ENCODE results near the gene RDH16. TPM values are rescaled to one million over a fixed set of nuclear protein-coding genes. Genes with fewer than 3 reads are reported as not detected.

The RDH16 gene
- total and polyA plus RNA-seq, 4 donors: 12.9 to 382 (median 219) TPM

DNA sequence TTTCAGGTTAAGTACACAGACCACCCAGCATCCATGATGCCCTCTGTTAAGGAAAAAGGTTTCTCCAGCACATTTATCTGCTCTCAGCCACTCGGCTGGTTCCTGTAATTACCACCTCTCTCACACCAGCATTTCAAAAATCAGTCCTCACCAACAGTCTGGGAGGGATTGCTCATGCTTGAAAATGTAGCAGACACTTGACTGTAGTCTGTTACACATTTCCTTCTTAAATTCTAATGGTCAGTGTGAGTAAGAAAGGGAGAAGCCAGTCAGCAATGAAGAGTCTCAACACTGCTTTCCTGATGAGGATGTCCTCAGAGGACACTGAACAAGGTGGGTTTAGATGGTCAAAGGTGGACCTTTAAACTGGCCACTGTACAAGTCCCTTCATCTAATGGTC, 43.0 kb upstream of the RDH16 start:
- no peak for DNase-seq (ENCODE audit: low spot score)
- peaks cover 13 to 56% (median 44%) of the 10 kb centered on the region in 4 donors for H3K4me1 ChIP-seq (ENCODE audit: control insufficient read depth in 4 of 4, insufficient read depth in 4 of 4, low read length in 3 of 4)
- no peak overlapping the region for H3K9ac ChIP-seq (ENCODE audit: low read depth in 1 of 2, low read length in 2 of 2)
- peaks cover 7 to 13% (median 10%) of the 10 kb centered on the region in 4 donors for H3K36me3 ChIP-seq (ENCODE audit: control insufficient read depth in 4 of 4, insufficient read depth in 3 of 4, low read depth in 1 of 4, low read length in 3 of 4)
- TF ChIP-seq FOXA2 (IDR thresholded peaks at IDR 0.05) (no peak), GABPA (IDR thresholded peaks at IDR 0.05 in 1 of 2, conservative IDR thresholded peaks at IDR 0.05 in 1 of 2) (no peak), SP1 (IDR thresholded peaks at IDR 0.05) (no peak), NR2F2 (IDR thresholded peaks at IDR 0.05) (no peak), FOXA1 (IDR thresholded peaks at IDR 0.05) (no peak), EGR1 (IDR thresholded peaks at IDR 0.05; ENCODE audit: low read depth in 2 of 2) (no peak), RXRA (IDR thresholded peaks at IDR 0.05) (no peak), YY1 (IDR thresholded peaks at IDR 0.05) (no peak), RAD21 (IDR thresholded peaks at IDR 0.05) (no peak), HNF4G (IDR thresholded peaks at IDR 0.05) (no peak), JUND (IDR thresholded peaks at IDR 0.05) (no peak), HNF4A (conservative IDR thresholded peaks at IDR 0.05) (no peak)
- TF ChIP-seq, protein P1, sequence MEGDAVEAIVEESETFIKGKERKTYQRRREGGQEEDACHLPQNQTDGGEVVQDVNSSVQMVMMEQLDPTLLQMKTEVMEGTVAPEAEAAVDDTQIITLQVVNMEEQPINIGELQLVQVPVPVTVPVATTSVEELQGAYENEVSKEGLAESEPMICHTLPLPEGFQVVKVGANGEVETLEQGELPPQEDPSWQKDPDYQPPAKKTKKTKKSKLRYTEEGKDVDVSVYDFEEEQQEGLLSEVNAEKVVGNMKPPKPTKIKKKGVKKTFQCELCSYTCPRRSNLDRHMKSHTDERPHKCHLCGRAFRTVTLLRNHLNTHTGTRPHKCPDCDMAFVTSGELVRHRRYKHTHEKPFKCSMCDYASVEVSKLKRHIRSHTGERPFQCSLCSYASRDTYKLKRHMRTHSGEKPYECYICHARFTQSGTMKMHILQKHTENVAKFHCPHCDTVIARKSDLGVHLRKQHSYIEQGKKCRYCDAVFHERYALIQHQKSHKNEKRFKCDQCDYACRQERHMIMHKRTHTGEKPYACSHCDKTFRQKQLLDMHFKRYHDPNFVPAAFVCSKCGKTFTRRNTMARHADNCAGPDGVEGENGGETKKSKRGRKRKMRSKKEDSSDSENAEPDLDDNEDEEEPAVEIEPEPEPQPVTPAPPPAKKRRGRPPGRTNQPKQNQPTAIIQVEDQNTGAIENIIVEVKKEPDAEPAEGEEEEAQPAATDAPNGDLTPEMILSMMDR (IDR thresholded peaks at IDR 0.05; ENCODE audit: low read depth, low read length, missing input control): no peak
- TF ChIP-seq, protein P2, sequence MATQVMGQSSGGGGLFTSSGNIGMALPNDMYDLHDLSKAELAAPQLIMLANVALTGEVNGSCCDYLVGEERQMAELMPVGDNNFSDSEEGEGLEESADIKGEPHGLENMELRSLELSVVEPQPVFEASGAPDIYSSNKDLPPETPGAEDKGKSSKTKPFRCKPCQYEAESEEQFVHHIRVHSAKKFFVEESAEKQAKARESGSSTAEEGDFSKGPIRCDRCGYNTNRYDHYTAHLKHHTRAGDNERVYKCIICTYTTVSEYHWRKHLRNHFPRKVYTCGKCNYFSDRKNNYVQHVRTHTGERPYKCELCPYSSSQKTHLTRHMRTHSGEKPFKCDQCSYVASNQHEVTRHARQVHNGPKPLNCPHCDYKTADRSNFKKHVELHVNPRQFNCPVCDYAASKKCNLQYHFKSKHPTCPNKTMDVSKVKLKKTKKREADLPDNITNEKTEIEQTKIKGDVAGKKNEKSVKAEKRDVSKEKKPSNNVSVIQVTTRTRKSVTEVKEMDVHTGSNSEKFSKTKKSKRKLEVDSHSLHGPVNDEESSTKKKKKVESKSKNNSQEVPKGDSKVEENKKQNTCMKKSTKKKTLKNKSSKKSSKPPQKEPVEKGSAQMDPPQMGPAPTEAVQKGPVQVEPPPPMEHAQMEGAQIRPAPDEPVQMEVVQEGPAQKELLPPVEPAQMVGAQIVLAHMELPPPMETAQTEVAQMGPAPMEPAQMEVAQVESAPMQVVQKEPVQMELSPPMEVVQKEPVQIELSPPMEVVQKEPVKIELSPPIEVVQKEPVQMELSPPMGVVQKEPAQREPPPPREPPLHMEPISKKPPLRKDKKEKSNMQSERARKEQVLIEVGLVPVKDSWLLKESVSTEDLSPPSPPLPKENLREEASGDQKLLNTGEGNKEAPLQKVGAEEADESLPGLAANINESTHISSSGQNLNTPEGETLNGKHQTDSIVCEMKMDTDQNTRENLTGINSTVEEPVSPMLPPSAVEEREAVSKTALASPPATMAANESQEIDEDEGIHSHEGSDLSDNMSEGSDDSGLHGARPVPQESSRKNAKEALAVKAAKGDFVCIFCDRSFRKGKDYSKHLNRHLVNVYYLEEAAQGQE (IDR thresholded peaks at IDR 0.05): no peak
- TF ChIP-seq, protein P3, sequence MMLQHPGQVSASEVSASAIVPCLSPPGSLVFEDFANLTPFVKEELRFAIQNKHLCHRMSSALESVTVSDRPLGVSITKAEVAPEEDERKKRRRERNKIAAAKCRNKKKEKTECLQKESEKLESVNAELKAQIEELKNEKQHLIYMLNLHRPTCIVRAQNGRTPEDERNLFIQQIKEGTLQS (IDR thresholded peaks at IDR 0.05): no peak
- no peaks in the 10 kb centered on the region for H3K9me3 ChIP-seq (ENCODE audit: control insufficient read depth in 4 of 4, low read length in 3 of 4)
- 81% methylated on average over 1 of the region's 1 CpG for WGBS
- H3K27ac ChIP-seq (ENCODE audit: low read depth in 1 of 2, low read length in 2 of 2): no peak overlapping the region
- H3K27me3 ChIP-seq (ENCODE audit: control insufficient read depth in 4 of 4, insufficient read depth in 4 of 4, low read length in 3 of 4): no peaks in the 10 kb centered on the region
- H3K4me3 ChIP-seq (ENCODE audit: low read depth in 1 of 3, low read length in 3 of 3): no peak overlapping the region

DNA sequence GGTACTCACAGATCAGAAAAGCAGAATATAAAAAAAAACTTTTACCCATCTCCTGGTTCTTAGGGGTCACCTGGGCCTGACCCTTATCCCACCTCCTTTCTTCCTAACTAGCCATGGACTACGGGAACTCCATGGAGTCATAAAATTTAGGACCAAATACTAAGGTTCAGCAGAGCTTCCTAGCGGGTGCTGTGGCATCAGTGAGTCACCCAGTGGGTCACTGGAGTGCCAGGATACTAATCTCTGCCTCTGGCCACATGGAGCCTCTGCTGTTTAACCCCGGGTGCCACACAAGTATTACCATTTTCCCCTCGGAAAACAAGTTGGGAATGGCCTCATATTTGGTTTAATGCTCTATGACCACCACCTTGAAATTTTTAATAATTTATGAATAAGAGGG, 42.0 kb upstream of the RDH16 start:
- TF ChIP-seq, protein P2 (IDR thresholded peaks at IDR 0.05): no peak
- no peak for TF ChIP-seq SP1 (IDR thresholded peaks at IDR 0.05)
- no peak for TF ChIP-seq FOXA1 (IDR thresholded peaks at IDR 0.05)
- TF ChIP-seq YY1 (IDR thresholded peaks at IDR 0.05): no peak
- TF ChIP-seq RAD21 (IDR thresholded peaks at IDR 0.05): no peak
- TF ChIP-seq HNF4A (conservative IDR thresholded peaks at IDR 0.05): no peak
- TF ChIP-seq, protein P4, sequence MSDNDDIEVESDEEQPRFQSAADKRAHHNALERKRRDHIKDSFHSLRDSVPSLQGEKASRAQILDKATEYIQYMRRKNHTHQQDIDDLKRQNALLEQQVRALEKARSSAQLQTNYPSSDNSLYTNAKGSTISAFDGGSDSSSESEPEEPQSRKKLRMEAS (IDR thresholded peaks at IDR 0.05): no peak
- no peak for TF ChIP-seq RXRA (IDR thresholded peaks at IDR 0.05)
- TF ChIP-seq HNF4G (IDR thresholded peaks at IDR 0.05): no peak
- TF ChIP-seq, protein P5, sequence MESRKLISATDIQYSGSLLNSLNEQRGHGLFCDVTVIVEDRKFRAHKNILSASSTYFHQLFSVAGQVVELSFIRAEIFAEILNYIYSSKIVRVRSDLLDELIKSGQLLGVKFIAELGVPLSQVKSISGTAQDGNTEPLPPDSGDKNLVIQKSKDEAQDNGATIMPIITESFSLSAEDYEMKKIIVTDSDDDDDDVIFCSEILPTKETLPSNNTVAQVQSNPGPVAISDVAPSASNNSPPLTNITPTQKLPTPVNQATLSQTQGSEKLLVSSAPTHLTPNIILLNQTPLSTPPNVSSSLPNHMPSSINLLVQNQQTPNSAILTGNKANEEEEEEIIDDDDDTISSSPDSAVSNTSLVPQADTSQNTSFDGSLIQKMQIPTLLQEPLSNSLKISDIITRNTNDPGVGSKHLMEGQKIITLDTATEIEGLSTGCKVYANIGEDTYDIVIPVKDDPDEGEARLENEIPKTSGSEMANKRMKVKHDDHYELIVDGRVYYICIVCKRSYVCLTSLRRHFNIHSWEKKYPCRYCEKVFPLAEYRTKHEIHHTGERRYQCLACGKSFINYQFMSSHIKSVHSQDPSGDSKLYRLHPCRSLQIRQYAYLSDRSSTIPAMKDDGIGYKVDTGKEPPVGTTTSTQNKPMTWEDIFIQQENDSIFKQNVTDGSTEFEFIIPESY (IDR thresholded peaks at IDR 0.05): no peak
- Histone ChIP-seq H3K27me3 (ENCODE audit: control insufficient read depth in 4 of 4, insufficient read depth in 4 of 4, low read length in 3 of 4) (no peaks in the 10 kb centered on the region), H3K9me3 (ENCODE audit: control insufficient read depth in 4 of 4, low read length in 3 of 4) (no peaks in the 10 kb centered on the region), H3K9ac (ENCODE audit: low read depth in 1 of 2, low read length in 2 of 2) (no peak overlapping the region), H3K36me3 (ENCODE audit: control insufficient read depth in 4 of 4, insufficient read depth in 3 of 4, low read depth in 1 of 4, low read length in 3 of 4) (peaks cover 7 to 13% (median 10%) of the 10 kb centered on the region in 4 donors), H3K4me3 (ENCODE audit: low read depth in 1 of 3, low read length in 3 of 3) (no peak overlapping the region), H3K4me1 (ENCODE audit: control insufficient read depth in 4 of 4, insufficient read depth in 4 of 4, low read length in 3 of 4) (peaks cover 13 to 51% (median 37%) of the 10 kb centered on the region in 4 donors), H3K27ac (ENCODE audit: low read depth in 1 of 2, low read length in 2 of 2) (no peak overlapping the region)
- WGBS: 87% methylated on average over 4 of the region's 4 CpGs
- no peak for DNase-seq (ENCODE audit: low spot score)
